ENCODE results near the gene MAN2B1. TPM values are rescaled to one million over a fixed set of nuclear protein-coding genes. Genes with fewer than 3 reads are reported as not detected.

The MAN2B1 gene
- total and polyA plus RNA-seq, 2 of the 13 experiments (the other 11 are each of a cell fraction or from before 2014, with no cell fraction given), result 23.6 to 23.8 TPM

DNA sequence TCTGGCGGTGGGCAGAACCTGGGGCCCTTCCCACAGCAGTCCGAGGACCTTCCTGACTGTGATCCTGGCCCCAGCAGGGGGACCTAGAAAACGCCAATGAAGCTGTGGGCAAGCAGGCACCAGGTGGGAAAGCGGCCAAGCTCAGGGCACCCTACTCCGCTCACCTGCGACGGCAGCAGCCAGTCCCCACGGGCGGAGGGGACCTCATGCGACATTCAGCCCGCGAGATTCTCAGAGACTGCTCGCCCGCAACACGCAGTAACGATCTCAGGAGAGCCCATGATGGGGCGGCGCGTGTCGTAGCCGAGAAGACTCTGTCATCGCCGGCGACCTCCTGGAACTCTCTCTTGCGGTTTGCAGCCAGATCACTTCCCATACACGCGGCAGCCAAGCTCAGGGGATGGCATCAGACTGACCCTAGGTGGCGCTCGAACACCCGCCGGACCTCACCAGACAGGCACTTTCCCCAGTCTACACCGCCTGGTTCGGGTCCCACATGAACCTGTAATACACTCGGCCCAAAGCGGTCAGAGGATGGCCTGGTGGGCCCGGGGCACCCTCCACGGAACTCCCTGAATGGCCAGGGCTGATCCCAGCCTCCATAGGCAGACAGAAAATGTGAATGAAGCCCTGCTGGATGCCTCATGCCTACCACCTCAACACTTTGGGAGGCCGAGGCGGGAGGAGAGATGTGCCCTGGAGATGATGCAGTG is 26.5 kb downstream of the MAN2B1 start (continued):
- TF ChIP-seq, protein P1, sequence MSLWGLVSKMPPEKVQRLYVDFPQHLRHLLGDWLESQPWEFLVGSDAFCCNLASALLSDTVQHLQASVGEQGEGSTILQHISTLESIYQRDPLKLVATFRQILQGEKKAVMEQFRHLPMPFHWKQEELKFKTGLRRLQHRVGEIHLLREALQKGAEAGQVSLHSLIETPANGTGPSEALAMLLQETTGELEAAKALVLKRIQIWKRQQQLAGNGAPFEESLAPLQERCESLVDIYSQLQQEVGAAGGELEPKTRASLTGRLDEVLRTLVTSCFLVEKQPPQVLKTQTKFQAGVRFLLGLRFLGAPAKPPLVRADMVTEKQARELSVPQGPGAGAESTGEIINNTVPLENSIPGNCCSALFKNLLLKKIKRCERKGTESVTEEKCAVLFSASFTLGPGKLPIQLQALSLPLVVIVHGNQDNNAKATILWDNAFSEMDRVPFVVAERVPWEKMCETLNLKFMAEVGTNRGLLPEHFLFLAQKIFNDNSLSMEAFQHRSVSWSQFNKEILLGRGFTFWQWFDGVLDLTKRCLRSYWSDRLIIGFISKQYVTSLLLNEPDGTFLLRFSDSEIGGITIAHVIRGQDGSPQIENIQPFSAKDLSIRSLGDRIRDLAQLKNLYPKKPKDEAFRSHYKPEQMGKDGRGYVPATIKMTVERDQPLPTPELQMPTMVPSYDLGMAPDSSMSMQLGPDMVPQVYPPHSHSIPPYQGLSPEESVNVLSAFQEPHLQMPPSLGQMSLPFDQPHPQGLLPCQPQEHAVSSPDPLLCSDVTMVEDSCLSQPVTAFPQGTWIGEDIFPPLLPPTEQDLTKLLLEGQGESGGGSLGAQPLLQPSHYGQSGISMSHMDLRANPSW (CRISPR knock-in tag; IDR thresholded peaks at IDR 0.05; ENCODE audit: borderline replicate concordance), result no peak
- TF ChIP-seq PAF1 (CRISPR knock-in tag; IDR thresholded peaks at IDR 0.05) (no peak), ZNF101 (CRISPR knock-in tag; IDR thresholded peaks at IDR 0.05; ENCODE audit: borderline replicate concordance, low read depth) (no peak), JUN (CRISPR knock-in tag; IDR thresholded peaks at IDR 0.05) (no peak), RARG (CRISPR knock-in tag; IDR thresholded peaks at IDR 0.05; ENCODE audit: low read depth) (no peak), ZNF558 (CRISPR knock-in tag; IDR thresholded peaks at IDR 0.05; ENCODE audit: borderline replicate concordance) (no peak), CHD2 (IDR thresholded peaks at IDR 0.05; ENCODE audit: low read depth, low read length) (no peak), ZNF12 (CRISPR knock-in tag; IDR thresholded peaks at IDR 0.05) (no peak), ZFP36L1 (CRISPR knock-in tag; IDR thresholded peaks at IDR 0.05) (no peak), PAX8 (CRISPR knock-in tag; IDR thresholded peaks at IDR 0.05; ENCODE audit: borderline replicate concordance) (no peak), ZNF720 (CRISPR knock-in tag; IDR thresholded peaks at IDR 0.05) (no peak), BHLHE40 (IDR thresholded peaks at IDR 0.05; ENCODE audit: low read length) (no peak), PHB2 (IDR thresholded peaks at IDR 0.05; ENCODE audit: partially characterized antibody) (no peak), ZFP1 (CRISPR knock-in tag; IDR thresholded peaks at IDR 0.05) (no peak), CBX1 (IDR thresholded peaks at IDR 0.05; ENCODE audit: low read depth) (no peak), CAMTA2 (CRISPR knock-in tag; IDR thresholded peaks at IDR 0.05; ENCODE audit: borderline replicate concordance) (0 out of 2 replicates have a peak, but pooled peaks have one; percentile 20), MZF1 (CRISPR knock-in tag; IDR thresholded peaks at IDR 0.05; ENCODE audit: borderline replicate concordance) (no peak)
- TF ChIP-seq, protein P2, sequence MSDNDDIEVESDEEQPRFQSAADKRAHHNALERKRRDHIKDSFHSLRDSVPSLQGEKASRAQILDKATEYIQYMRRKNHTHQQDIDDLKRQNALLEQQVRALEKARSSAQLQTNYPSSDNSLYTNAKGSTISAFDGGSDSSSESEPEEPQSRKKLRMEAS (IDR thresholded peaks at IDR 0.05), result peak; percentile 58; the same call in 1 of the 2 replicates
- TF ChIP-seq, protein P3, sequence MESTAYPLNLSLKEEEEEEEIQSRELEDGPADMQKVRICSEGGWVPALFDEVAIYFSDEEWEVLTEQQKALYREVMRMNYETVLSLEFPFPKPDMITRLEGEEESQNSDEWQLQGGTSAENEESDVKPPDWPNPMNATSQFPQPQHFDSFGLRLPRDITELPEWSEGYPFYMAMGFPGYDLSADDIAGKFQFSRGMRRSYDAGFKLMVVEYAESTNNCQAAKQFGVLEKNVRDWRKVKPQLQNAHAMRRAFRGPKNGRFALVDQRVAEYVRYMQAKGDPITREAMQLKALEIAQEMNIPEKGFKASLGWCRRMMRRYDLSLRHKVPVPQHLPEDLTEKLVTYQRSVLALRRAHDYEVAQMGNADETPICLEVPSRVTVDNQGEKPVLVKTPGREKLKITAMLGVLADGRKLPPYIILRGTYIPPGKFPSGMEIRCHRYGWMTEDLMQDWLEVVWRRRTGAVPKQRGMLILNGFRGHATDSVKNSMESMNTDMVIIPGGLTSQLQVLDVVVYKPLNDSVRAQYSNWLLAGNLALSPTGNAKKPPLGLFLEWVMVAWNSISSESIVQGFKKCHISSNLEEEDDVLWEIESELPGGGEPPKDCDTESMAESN (CRISPR knock-in tag; conservative IDR thresholded peaks at IDR 0.05), result no peak
- TF ChIP-seq, protein P4, sequence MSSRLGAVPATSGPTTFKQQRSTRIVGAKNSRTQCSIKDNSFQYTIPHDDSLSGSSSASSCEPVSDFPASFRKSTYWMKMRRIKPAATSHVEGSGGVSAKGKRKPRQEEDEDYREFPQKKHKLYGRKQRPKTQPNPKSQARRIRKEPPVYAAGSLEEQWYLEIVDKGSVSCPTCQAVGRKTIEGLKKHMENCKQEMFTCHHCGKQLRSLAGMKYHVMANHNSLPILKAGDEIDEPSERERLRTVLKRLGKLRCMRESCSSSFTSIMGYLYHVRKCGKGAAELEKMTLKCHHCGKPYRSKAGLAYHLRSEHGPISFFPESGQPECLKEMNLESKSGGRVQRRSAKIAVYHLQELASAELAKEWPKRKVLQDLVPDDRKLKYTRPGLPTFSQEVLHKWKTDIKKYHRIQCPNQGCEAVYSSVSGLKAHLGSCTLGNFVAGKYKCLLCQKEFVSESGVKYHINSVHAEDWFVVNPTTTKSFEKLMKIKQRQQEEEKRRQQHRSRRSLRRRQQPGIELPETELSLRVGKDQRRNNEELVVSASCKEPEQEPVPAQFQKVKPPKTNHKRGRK (CRISPR knock-in tag; IDR thresholded peaks at IDR 0.05), result no peak
- TF ChIP-seq, protein P5, sequence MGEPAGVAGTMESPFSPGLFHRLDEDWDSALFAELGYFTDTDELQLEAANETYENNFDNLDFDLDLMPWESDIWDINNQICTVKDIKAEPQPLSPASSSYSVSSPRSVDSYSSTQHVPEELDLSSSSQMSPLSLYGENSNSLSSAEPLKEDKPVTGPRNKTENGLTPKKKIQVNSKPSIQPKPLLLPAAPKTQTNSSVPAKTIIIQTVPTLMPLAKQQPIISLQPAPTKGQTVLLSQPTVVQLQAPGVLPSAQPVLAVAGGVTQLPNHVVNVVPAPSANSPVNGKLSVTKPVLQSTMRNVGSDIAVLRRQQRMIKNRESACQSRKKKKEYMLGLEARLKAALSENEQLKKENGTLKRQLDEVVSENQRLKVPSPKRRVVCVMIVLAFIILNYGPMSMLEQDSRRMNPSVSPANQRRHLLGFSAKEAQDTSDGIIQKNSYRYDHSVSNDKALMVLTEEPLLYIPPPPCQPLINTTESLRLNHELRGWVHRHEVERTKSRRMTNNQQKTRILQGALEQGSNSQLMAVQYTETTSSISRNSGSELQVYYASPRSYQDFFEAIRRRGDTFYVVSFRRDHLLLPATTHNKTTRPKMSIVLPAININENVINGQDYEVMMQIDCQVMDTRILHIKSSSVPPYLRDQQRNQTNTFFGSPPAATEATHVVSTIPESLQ (CRISPR knock-in tag; conservative IDR thresholded peaks at IDR 0.05), result no peak

Measured in HepG2 (cell line).